ENCODE measurements around the gene DPYSL5. TPM values are rescaled to one million over a fixed set of nuclear protein-coding genes. Genes with fewer than 3 reads are reported as not detected.

DPYSL5 gene
- total and polyA plus RNA-seq, 10 of the 15 experiments (the other 5 are each of a cell fraction or from before 2014, with no cell fraction given): not detected

DNA sequence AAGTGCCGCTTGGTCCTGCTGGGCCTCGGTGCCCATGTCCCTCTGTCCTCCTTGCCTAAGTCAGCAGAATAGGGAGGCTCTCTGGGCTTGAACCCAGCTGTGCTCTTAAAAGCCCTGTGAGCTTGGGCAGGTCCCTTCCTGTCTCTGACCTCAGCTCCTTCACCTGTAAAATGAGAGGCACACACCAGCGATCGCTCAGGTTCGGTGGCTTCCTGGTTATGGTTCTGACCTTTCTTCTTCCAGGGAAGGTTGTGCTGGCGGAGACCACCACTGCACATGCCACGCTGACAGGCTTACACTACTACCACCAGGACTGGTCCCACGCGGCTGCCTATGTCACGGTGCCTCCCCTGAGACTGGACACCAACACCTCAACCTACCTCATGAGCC, 86.4 kb downstream of the DPYSL5 start:
- Histone ChIP-seq H4K20me1 (ENCODE audit: control insufficient read depth, insufficient read depth) (no peaks in the 10 kb centered on the region), H3K27ac (ENCODE audit: control insufficient read depth, insufficient read depth) (no peak overlapping the region), H3K79me2 (ENCODE audit: control insufficient read depth, insufficient read depth, low read length) (no peaks in the 10 kb centered on the region), H3K9me3 (replicated peaks; ENCODE audit: control insufficient read depth, insufficient read depth, low read length) (no peaks in the 10 kb centered on the region), H3K36me3 (ENCODE audit: control insufficient read depth in 2 of 2, insufficient read depth in 2 of 2, low read length in 1 of 2) (no peaks in the 10 kb centered on the region), H3K9ac (ENCODE audit: control insufficient read depth, insufficient read depth, low read length) (no peak overlapping the region), H3K27me3 (replicated peaks in 1 of 2; ENCODE audit: control insufficient read depth in 2 of 2, insufficient read depth in 2 of 2, low read length in 1 of 2) (peaks cover 0 to 3% of the 10 kb centered on the region in 2 experiments; a peak in 3 of 4 replicates), H2AFZ (ENCODE audit: control insufficient read depth, low read depth, low read length) (no peak overlapping the region), H3K4me1 (ENCODE audit: control insufficient read depth, insufficient read depth, low read length) (no peaks in the 10 kb centered on the region), H3K4me3 (no peak overlapping the region), H3K4me2 (ENCODE audit: control insufficient read depth, insufficient read depth) (no peak overlapping the region)
- in situ Hi-C loops (cut with MboI): no loop called here
- intact Hi-C loops (cut with micrococcal nuclease; ENCODE audit: unreplicated experiment): no loop called here
- ChIA-PET CTCF (interaction anchor here (1.0 to 1.8 kb wide), 4 partner anchors 9 to 88 kb away, joined by 3 to 5 read pairs (median 4); no protein-coding TSS in a partner anchor), POLR2A (no interaction called here), SMC1A (ENCODE audit: uncharacterized antibody, unreplicated experiment) (no interaction called here), RAD21 (ENCODE audit: unreplicated experiment) (no interaction called here)
- FAIRE-seq (no peak), DNase-seq (ENCODE audit: low read depth, low spot score) (no peak), ATAC-seq (no peak)
- WGBS (ENCODE audit: insufficient coverage, insufficient replicate concordance, low lambda C conversion rate, missing lambda C conversion rate): 29% methylated on average over 10 of the region's 10 CpGs
- TF ChIP-seq HCFC1 (IDR thresholded peaks at IDR 0.05; ENCODE audit: low read length) (no peak), HDAC6 (IDR thresholded peaks at IDR 0.05; ENCODE audit: unreplicated experiment) (no peak), BCL11A (IDR thresholded peaks at IDR 0.05; ENCODE audit: low read depth, low read length) (no peak), MXI1 (IDR thresholded peaks at IDR 0.05; ENCODE audit: low read depth, low read length) (no peak), MEF2A (IDR thresholded peaks at IDR 0.05; ENCODE audit: insufficient read depth, low read depth, low read length) (no peak), NRF1 (conservative IDR thresholded peaks at IDR 0.05; ENCODE audit: low read depth, low read length) (no peak), MYB (IDR thresholded peaks at IDR 0.05; ENCODE audit: borderline replicate concordance, low read depth, low read length) (no peak), JUNB (IDR thresholded peaks at IDR 0.05) (no peak), MTA3 (IDR thresholded peaks at IDR 0.05; ENCODE audit: borderline replicate concordance, low read length) (no peak), BHLHE40 (IDR thresholded peaks at IDR 0.05; ENCODE audit: borderline replicate concordance in 1 of 2, low read depth in 2 of 2, low read length in 1 of 2) (no peak), PML (IDR thresholded peaks at IDR 0.05; ENCODE audit: low read length) (no peak)
- TF ChIP-seq, protein P1, sequence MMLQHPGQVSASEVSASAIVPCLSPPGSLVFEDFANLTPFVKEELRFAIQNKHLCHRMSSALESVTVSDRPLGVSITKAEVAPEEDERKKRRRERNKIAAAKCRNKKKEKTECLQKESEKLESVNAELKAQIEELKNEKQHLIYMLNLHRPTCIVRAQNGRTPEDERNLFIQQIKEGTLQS (IDR thresholded peaks at IDR 0.05; ENCODE audit: borderline replicate concordance, extremely low read depth, low read depth, low read length): no peak
- TF ChIP-seq, protein P2, sequence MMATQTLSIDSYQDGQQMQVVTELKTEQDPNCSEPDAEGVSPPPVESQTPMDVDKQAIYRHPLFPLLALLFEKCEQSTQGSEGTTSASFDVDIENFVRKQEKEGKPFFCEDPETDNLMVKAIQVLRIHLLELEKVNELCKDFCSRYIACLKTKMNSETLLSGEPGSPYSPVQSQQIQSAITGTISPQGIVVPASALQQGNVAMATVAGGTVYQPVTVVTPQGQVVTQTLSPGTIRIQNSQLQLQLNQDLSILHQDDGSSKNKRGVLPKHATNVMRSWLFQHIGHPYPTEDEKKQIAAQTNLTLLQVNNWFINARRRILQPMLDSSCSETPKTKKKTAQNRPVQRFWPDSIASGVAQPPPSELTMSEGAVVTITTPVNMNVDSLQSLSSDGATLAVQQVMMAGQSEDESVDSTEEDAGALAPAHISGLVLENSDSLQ (IDR thresholded peaks at IDR 0.05): no peak
- TF ChIP-seq, protein P3, sequence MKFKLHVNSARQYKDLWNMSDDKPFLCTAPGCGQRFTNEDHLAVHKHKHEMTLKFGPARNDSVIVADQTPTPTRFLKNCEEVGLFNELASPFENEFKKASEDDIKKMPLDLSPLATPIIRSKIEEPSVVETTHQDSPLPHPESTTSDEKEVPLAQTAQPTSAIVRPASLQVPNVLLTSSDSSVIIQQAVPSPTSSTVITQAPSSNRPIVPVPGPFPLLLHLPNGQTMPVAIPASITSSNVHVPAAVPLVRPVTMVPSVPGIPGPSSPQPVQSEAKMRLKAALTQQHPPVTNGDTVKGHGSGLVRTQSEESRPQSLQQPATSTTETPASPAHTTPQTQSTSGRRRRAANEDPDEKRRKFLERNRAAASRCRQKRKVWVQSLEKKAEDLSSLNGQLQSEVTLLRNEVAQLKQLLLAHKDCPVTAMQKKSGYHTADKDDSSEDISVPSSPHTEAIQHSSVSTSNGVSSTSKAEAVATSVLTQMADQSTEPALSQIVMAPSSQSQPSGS (IDR thresholded peaks at IDR 0.05; ENCODE audit: low read length): no peak
- TF ChIP-seq, protein P4, sequence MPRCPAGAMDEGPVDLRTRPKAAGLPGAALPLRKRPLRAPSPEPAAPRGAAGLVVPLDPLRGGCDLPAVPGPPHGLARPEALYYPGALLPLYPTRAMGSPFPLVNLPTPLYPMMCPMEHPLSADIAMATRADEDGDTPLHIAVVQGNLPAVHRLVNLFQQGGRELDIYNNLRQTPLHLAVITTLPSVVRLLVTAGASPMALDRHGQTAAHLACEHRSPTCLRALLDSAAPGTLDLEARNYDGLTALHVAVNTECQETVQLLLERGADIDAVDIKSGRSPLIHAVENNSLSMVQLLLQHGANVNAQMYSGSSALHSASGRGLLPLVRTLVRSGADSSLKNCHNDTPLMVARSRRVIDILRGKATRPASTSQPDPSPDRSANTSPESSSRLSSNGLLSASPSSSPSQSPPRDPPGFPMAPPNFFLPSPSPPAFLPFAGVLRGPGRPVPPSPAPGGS (IDR thresholded peaks at IDR 0.05; ENCODE audit: borderline replicate concordance, insufficient read depth, low read depth, low read length, poor library complexity, severe bottlenecking): no peak
- TF ChIP-seq, protein P5, sequence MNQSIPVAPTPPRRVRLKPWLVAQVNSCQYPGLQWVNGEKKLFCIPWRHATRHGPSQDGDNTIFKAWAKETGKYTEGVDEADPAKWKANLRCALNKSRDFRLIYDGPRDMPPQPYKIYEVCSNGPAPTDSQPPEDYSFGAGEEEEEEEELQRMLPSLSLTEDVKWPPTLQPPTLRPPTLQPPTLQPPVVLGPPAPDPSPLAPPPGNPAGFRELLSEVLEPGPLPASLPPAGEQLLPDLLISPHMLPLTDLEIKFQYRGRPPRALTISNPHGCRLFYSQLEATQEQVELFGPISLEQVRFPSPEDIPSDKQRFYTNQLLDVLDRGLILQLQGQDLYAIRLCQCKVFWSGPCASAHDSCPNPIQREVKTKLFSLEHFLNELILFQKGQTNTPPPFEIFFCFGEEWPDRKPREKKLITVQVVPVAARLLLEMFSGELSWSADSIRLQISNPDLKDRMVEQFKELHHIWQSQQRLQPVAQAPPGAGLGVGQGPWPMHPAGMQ (IDR thresholded peaks at IDR 0.05; ENCODE audit: borderline replicate concordance): no peak
- BruUV-seq (replicated peaks): no TSS peak

Measured in GM12878 (cell line).